Tibial nerve (tissue), 3 donors: ENCODE data around the gene EXOC4.

ENCODE experiments used
- CTCF ChIP-seq, 5 experiments: fragments of 200-600 bp in 3 of 5; fragments of 450-650 bp in 2 of 5; sonication (generic) in 3 of 5; IDR thresholded peaks; one replicate each; pipeline ENCODE4 v1.5.1; 2016 to 2019; ENCODE audit warnings: antibody characterized with exemption in 5 of 5, mild to moderate bottlenecking in 3 of 5, moderate library complexity in 2 of 5
- POLR2A ChIP-seq, 2 donors: fragments of 450-650 bp; IDR thresholded peaks; one replicate each; pipeline ENCODE4 v1.6.1; 2017; ENCODE audit warnings: antibody characterized with exemption in 2 of 2, mild to moderate bottlenecking in 2 of 2, moderate library complexity in 2 of 2

GRCh38 chr7:133794479-133794878 is 541.6 kb downstream of the EXOC4 start:
- TF ChIP-seq CTCF (IDR thresholded peaks at IDR 0.05) (no peak), POLR2A (IDR thresholded peaks at IDR 0.05) (no peak)
